ENCODE data around the gene PRDM10.

PRDM10 gene, protein sequence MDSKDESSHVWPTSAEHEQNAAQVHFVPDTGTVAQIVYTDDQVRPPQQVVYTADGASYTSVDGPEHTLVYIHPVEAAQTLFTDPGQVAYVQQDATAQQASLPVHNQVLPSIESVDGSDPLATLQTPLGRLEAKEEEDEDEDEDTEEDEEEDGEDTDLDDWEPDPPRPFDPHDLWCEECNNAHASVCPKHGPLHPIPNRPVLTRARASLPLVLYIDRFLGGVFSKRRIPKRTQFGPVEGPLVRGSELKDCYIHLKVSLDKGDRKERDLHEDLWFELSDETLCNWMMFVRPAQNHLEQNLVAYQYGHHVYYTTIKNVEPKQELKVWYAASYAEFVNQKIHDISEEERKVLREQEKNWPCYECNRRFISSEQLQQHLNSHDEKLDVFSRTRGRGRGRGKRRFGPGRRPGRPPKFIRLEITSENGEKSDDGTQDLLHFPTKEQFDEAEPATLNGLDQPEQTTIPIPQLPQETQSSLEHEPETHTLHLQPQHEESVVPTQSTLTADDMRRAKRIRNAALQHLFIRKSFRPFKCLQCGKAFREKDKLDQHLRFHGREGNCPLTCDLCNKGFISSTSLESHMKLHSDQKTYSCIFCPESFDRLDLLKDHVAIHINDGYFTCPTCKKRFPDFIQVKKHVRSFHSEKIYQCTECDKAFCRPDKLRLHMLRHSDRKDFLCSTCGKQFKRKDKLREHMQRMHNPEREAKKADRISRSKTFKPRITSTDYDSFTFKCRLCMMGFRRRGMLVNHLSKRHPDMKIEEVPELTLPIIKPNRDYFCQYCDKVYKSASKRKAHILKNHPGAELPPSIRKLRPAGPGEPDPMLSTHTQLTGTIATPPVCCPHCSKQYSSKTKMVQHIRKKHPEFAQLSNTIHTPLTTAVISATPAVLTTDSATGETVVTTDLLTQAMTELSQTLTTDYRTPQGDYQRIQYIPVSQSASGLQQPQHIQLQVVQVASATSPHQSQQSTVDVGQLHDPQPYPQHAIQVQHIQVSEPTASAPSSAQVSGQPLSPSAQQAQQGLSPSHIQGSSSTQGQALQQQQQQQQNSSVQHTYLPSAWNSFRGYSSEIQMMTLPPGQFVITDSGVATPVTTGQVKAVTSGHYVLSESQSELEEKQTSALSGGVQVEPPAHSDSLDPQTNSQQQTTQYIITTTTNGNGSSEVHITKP

DNA sequence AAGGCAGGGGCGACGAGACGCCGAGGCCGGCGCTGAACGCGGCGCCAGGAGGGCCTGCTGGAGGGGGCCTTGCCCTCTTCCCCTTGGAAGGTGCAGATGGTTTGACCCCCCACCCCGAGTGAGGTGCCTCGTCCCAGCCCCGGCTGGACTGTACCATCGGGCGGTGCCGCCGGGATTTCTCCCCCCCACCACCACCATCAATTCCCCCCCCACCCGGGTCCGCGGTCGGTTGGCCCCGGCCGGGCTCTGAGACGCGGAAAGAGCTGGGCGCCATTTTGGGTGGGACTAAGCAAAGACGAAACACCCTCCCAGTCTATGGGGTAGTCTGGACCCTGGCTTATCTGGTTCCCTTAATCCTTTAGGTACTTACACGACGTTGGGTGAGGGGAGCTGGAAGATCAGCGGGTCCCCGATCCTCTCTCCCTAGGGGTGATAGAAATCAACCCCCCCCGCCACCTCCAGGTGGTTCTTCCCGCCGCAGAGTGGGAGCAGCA, at the start of gene PRDM10:
PRDM10 (minus strand) TSS at position 484 of the 494 bp plus-strand sequence. CDS start 41,871 bp downstream, outside the sequence.
- H3K4me3 ChIP-seq (ENCODE audit: low read depth, low read length), result peak within 1 kb of the TSS; percentile 89
- H3K9ac ChIP-seq (ENCODE audit: low read length), result peak within 1 kb of the TSS; percentile 99
- no peaks in the 10 kb centered on the region for H3K9me3 ChIP-seq (ENCODE audit: control insufficient read depth, insufficient read depth, low read depth, low read length)
- no peaks in the 10 kb centered on the region for H3K27me3 ChIP-seq (ENCODE audit: control insufficient read depth, insufficient read depth, low read length)
- H3K27ac ChIP-seq (ENCODE audit: low read depth, low read length), result peak within 1 kb of the TSS; percentile 99
- no peaks in the 10 kb centered on the region for H3K36me3 ChIP-seq (ENCODE audit: control insufficient read depth, insufficient read depth, low read length)
- no peaks in the 10 kb centered on the region; the same call in 1 of the 2 replicates for H3K4me1 ChIP-seq (ENCODE audit: control insufficient read depth, insufficient read depth, low read length)

DNA sequence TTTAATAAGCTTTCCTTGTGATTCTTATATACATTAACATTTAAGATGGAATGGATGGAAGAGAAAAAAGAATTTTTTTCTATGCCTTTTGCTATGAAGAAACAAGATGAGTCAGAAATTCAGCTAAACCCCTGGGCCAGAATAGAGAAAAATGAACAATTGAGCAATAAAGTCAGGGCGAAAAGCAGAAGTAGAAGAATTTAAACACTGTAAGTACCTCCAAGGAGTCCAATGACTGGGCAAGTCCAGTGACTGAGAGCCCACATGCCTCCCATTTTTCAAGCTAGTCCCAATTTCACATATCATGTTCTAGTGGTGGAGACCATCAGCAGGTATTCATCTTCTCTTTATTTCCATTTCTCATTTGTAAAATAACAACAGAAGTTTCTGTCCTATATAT, 48.4 kb upstream of the PRDM10 start:
- Histone ChIP-seq H3K27ac (ENCODE audit: low read depth, low read length) (no peak overlapping the region), H3K27me3 (ENCODE audit: control insufficient read depth, insufficient read depth, low read length) (no peaks in the 10 kb centered on the region), H3K36me3 (ENCODE audit: control insufficient read depth, insufficient read depth, low read length) (no peaks in the 10 kb centered on the region), H3K9ac (ENCODE audit: low read length) (no peak overlapping the region), H3K9me3 (ENCODE audit: control insufficient read depth, insufficient read depth, low read depth, low read length) (no peaks in the 10 kb centered on the region), H3K4me3 (ENCODE audit: low read depth, low read length) (no peak overlapping the region), H3K4me1 (ENCODE audit: control insufficient read depth, insufficient read depth, low read length) (no peaks in the 10 kb centered on the region)

DNA sequence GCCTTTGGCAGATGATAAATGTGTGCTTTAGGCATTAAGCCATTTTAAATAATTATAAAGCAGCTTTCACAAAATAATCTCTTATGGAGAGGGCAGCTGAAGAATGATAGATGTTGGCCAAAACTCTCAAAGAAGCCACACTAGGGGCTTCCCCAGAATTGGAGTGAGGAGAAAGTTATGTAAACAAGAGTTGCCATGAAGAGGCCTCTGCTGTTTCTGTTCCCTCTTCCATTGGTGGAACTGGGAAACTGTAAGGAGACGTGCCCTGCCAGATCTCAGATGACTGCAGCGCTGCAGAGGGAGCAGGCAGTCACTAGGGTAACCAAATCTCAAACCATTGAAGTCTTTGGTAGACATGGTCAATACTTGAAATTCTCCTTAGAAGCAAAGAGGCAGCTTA, 47.6 kb upstream of the PRDM10 start:
- Histone ChIP-seq H3K9ac (ENCODE audit: low read length) (no peak overlapping the region), H3K9me3 (ENCODE audit: control insufficient read depth, insufficient read depth, low read depth, low read length) (no peaks in the 10 kb centered on the region), H3K27me3 (ENCODE audit: control insufficient read depth, insufficient read depth, low read length) (no peaks in the 10 kb centered on the region), H3K36me3 (ENCODE audit: control insufficient read depth, insufficient read depth, low read length) (no peaks in the 10 kb centered on the region), H3K4me1 (ENCODE audit: control insufficient read depth, insufficient read depth, low read length) (no peaks in the 10 kb centered on the region), H3K27ac (ENCODE audit: low read depth, low read length) (no peak overlapping the region), H3K4me3 (ENCODE audit: low read depth, low read length) (no peak overlapping the region)

DNA sequence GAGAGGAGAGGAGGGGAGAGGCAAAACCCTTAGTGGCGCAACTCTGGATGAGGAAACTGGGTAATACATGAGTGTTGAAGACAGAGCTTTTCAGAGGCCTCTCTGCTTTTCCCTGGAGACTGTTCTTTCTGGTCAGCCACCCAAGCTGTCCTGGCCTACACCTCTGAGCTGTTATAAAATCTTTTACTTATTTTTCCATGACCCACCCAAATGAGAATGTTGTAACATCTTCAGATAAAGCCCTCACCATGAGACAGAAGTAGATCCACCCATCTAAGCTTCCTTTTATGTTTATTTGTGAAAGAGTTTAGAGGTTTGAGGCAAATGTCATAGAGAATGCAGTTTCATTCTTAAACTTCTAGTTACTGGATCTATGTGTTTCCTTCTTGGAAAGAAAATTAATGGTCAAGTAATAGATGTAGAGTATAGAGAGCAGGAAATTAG, 46.7 kb upstream of the PRDM10 start:
- no peak overlapping the region for H3K27ac ChIP-seq (ENCODE audit: low read depth, low read length)
- no peaks in the 10 kb centered on the region for H3K36me3 ChIP-seq (ENCODE audit: control insufficient read depth, insufficient read depth, low read length)
- no peak overlapping the region for H3K9ac ChIP-seq (ENCODE audit: low read length)
- peaks cover 6% of the 10 kb centered on the region for H3K9me3 ChIP-seq (ENCODE audit: control insufficient read depth, insufficient read depth, low read depth, low read length)
- H3K4me3 ChIP-seq (ENCODE audit: low read depth, low read length), result no peak overlapping the region
- no peaks in the 10 kb centered on the region for H3K27me3 ChIP-seq (ENCODE audit: control insufficient read depth, insufficient read depth, low read length)
- H3K4me1 ChIP-seq (ENCODE audit: control insufficient read depth, insufficient read depth, low read length), result no peaks in the 10 kb centered on the region

DNA sequence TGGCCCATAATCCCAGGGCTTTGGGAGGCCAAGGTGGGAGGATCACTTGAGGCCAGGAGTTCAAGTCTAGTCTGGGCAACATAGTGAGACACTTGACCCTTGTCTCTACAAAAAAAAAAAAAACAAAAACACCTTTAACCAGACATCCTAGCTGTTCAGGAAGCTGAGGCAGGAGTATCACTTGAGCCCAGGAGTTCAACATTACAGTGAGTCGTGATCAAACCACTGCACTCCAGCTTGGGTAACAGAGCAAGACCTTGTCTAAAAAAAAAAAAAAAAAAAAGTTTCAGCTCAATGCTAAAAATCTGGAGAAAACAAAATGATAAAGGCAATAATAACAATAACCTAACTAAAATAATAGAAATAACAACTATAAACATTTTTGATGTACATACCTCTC, 44.5 kb upstream of the PRDM10 start:
- H3K27ac ChIP-seq (ENCODE audit: low read depth, low read length), result no peak overlapping the region
- no peaks in the 10 kb centered on the region for H3K36me3 ChIP-seq (ENCODE audit: control insufficient read depth, insufficient read depth, low read length)
- no peak overlapping the region for H3K9ac ChIP-seq (ENCODE audit: low read length)
- H3K27me3 ChIP-seq (ENCODE audit: control insufficient read depth, insufficient read depth, low read length), result no peaks in the 10 kb centered on the region
- H3K9me3 ChIP-seq (ENCODE audit: control insufficient read depth, insufficient read depth, low read depth, low read length), result peaks cover 10% of the 10 kb centered on the region
- no peaks in the 10 kb centered on the region for H3K4me1 ChIP-seq (ENCODE audit: control insufficient read depth, insufficient read depth, low read length)
- no peak overlapping the region for H3K4me3 ChIP-seq (ENCODE audit: low read depth, low read length)

DNA sequence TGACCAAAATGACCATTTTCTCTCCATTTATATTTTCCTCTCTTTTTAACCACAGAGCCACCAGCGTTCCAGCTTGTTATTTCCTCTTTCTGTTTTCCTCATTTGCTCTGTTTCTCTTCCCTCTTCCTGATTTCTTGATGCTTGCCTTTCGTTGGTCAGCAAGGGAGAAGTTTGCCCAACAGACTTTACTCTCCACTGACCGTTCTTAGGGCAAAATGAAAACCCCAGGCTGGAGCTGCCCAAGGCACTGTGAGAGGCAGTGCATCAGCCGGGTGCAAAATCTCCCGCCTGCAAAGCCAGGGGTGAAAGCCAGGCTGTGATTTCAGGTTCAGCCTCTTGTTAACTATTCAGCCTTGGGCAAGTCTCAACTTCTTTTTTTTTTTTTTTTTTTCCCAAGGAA, 40.9 kb upstream of the PRDM10 start:
- no peaks in the 10 kb centered on the region for H3K27me3 ChIP-seq (ENCODE audit: control insufficient read depth, insufficient read depth, low read length)
- peaks cover 13% of the 10 kb centered on the region for H3K9me3 ChIP-seq (ENCODE audit: control insufficient read depth, insufficient read depth, low read depth, low read length)
- no peak overlapping the region for H3K4me3 ChIP-seq (ENCODE audit: low read depth, low read length)
- no peaks in the 10 kb centered on the region for H3K36me3 ChIP-seq (ENCODE audit: control insufficient read depth, insufficient read depth, low read length)
- no peak overlapping the region for H3K27ac ChIP-seq (ENCODE audit: low read depth, low read length)
- no peaks in the 10 kb centered on the region for H3K4me1 ChIP-seq (ENCODE audit: control insufficient read depth, insufficient read depth, low read length)
- no peak overlapping the region for H3K9ac ChIP-seq (ENCODE audit: low read length)

DNA sequence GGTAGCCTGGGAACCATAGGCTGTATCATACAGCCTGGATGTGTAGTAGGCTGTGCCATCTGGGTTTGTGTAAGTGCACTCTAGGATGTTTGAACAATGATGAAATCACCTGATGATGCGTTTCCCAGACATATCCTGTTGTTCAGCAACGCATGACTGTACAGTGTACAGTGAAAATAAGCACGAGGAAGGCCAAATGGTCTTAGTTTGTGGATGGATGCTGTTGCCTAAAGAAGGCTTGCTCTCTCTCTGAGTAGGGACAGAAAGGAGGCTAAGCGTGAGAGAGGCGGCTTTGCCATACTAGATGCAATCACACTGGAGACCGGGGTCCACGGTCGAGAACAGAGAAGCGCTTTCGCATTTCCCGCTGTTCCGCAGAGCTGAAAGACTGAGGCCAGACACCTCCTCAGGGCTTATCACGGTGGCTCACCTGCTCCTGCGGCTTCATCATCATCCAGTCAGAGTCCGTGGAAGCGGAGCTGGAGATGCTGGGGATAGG, 39.5 kb upstream of the PRDM10 start:
- Histone ChIP-seq H3K36me3 (ENCODE audit: control insufficient read depth, insufficient read depth, low read length) (no peaks in the 10 kb centered on the region), H3K4me3 (ENCODE audit: low read depth, low read length) (no peak overlapping the region), H3K4me1 (ENCODE audit: control insufficient read depth, insufficient read depth, low read length) (peaks cover 6% of the 10 kb centered on the region; the same call in 1 of the 2 replicates), H3K27ac (ENCODE audit: low read depth, low read length) (no peak overlapping the region), H3K9me3 (ENCODE audit: control insufficient read depth, insufficient read depth, low read depth, low read length) (peaks cover 13% of the 10 kb centered on the region), H3K27me3 (ENCODE audit: control insufficient read depth, insufficient read depth, low read length) (no peaks in the 10 kb centered on the region), H3K9ac (ENCODE audit: low read length) (no peak overlapping the region)

DNA sequence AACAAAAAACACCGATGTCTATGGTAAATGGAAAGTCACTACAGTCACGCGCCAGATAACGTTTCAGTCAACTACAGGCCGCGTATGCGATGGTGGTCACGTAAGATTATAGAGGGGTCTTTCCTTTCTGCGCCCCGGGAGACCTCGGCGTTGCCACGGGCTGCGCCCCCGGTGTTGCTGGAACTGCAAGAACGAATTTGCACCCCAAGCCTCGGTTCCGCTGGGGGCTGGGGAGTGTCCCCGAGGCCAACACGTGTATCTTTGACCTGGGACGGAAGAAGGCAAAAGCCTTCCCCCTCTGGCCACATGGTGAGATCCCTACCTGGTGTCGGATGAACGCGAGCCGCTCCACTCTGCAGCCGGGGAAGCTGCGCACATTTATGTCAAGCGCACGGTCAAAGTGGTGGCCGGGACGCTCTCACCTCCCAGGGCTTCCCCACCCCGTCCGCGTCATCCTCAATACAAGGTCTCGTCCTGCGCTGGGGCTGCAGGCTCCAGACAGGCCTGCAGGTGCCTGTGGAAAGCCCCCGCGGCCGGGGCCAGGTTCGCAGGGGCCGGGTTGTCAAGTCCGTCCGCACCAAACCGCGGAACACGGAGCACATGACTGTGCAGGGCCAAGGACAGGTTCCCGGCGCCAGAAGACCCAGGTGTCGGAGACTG, 37.8 kb upstream of the PRDM10 start:
- Histone ChIP-seq H3K27me3 (ENCODE audit: control insufficient read depth, insufficient read depth, low read length) (no peaks in the 10 kb centered on the region), H3K4me3 (ENCODE audit: low read depth, low read length) (no peak overlapping the region)

DNA sequence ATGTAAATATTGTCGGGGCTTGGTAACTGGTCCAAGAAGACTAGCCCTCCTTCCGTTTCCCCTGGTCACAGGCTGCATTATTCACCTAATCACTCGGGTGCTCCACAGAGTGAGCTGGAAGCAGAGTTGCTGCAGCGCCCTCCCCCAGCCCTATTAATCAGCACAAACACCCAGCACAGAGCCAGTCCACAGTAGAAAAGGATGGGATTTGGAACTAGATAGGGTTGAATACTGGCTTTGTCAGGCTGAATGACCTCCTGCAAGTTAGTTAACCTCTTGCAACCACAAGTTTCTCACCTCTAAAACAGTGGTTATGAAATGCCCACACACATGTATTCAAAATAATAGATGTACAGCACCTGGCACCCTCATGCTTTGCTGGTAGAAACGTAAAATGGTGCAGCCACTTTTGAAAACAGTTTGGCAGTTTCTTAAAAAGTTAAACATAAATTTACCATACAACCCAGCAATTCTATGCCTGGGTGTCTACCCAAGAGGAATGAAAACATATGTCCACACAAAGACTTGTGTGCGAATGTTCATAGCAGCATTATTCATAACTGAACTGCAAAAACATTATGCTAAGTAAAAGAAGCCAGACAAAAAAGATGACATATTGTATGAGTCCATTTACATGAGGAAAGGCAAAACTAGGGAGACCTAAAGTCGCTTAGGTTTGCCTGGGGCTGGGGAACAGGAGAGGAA, 35.4 kb upstream of the PRDM10 start:
- H3K27me3 ChIP-seq (ENCODE audit: control insufficient read depth, insufficient read depth, low read length), result no peaks in the 10 kb centered on the region
- no peak overlapping the region for H3K4me3 ChIP-seq (ENCODE audit: low read depth, low read length)
- 0 out of 2 replicates have a peak, but pooled peaks cover 2% of the 10 kb centered on the region for H3K9me3 ChIP-seq (ENCODE audit: control insufficient read depth, insufficient read depth, low read depth, low read length)
- no peaks in the 10 kb centered on the region for H3K36me3 ChIP-seq (ENCODE audit: control insufficient read depth, insufficient read depth, low read length)
- H3K27ac ChIP-seq (ENCODE audit: low read depth, low read length), result no peak overlapping the region
- H3K4me1 ChIP-seq (ENCODE audit: control insufficient read depth, insufficient read depth, low read length), result peaks cover 9% of the 10 kb centered on the region; the same call in 1 of the 2 replicates
- H3K9ac ChIP-seq (ENCODE audit: low read length), result no peak overlapping the region

More for the DNA sequence above, 37.8 kb upstream of the PRDM10 start:
- Histone ChIP-seq H3K9me3 (ENCODE audit: control insufficient read depth, insufficient read depth, low read depth, low read length) (peaks cover 13% of the 10 kb centered on the region), H3K36me3 (ENCODE audit: control insufficient read depth, insufficient read depth, low read length) (no peaks in the 10 kb centered on the region), H3K9ac (ENCODE audit: low read length) (no peak overlapping the region), H3K4me1 (ENCODE audit: control insufficient read depth, insufficient read depth, low read length) (peaks cover 9% of the 10 kb centered on the region; the same call in 1 of the 2 replicates), H3K27ac (ENCODE audit: low read depth, low read length) (no peak overlapping the region)

Data from HUES6 (cell line).